Amniotic epithelial cell (primary cell): ENCODE data around the gene PLAAT3.
"Not testable (repeated sequence)": the region's sequence is repeated elsewhere in the genome, so short reads cannot be mapped to it uniquely, and the experiment has no call there.

Experiments
- DNase-seq: peaks from one replicate; pipeline ENCODE4 v3.0.0-alpha.2; 2010; ENCODE audit warnings: low read depth

The PLAAT3 gene

GRCh38 chr11:63567044-63567840 is 47.0 kb downstream of the PLAAT3 start:
- DNase-seq, result peak; percentile 97

DNA sequence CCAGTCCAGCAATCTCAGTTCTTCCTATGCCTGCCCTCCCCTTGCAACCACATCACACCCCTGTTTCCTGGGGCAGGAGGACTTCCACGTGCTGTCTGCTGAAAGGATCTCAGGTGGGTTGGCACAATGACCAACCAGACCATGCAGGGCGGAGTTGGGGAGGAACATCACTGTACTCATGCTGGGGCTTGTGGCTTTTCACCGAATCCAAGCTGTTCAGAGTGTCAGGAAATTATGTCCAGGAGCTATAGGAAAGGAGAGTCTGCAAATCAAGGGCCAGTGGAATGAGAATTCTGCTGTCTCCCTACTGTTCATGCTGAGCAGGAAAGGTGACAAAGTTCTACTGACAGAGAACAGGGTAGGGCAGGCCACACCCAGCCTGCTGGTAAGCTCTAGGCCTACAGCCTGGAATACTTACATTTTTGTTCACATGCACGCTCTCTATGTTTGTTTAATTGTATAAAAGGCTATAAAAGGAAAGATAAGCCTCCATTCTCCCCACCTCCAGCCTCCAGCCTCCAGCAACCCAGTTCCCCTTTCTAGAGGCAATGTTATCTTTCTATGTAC is 49.4 kb downstream of the PLAAT3 start:
- no peak for DNase-seq

- no peak for DNase-seq
Measured at GRCh38 chr11:63564056-63564774, 50.0 kb downstream of the PLAAT3 start.

DNA sequence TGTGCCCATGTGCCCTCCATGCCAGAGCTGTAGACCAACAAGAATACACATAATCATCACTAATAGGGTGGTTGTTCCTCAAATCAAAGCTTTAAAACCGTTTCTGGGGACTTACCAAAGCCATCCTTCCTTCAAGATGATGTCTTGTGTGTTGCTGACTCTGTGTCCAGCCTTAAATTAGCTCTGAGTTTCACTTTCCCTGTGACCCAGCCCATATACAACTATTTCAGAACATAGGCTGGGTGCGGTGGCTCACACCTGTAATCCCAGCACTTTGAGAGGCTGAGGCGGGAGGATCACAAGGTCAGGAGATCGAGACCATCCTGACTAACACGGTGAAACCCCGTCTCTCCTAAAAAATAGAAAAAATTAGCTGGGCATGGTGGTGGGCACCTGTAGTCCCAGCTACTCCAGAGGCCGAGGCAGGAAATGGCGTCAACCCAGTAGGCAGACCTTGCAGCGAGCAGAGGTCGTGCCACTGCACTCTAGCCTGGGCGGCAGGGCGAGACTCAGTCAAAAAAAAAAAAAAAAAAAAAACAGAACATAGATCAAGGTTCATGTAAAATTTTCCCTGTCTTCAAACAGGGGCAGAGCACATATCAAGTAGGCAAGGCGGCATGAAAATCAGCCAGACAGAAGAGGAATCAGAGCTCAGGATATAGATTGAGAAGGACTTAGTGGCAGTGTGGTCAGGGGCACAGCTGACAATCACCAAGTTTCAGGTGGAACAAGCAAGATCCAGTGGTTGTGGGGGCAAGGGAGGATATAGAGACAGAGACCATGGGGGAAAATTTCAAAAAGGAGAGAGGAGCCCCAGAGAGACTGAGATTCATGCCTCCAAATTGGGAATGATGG is 50.8 kb downstream of the PLAAT3 start, which contains the start of gene PLAAT2:
TSS of gene PLAAT2 (minus strand) at position 179 of the 855 bp plus-strand sequence. CDS start at position 124, 55 bp downstream.
- no peak for DNase-seq

DNA sequence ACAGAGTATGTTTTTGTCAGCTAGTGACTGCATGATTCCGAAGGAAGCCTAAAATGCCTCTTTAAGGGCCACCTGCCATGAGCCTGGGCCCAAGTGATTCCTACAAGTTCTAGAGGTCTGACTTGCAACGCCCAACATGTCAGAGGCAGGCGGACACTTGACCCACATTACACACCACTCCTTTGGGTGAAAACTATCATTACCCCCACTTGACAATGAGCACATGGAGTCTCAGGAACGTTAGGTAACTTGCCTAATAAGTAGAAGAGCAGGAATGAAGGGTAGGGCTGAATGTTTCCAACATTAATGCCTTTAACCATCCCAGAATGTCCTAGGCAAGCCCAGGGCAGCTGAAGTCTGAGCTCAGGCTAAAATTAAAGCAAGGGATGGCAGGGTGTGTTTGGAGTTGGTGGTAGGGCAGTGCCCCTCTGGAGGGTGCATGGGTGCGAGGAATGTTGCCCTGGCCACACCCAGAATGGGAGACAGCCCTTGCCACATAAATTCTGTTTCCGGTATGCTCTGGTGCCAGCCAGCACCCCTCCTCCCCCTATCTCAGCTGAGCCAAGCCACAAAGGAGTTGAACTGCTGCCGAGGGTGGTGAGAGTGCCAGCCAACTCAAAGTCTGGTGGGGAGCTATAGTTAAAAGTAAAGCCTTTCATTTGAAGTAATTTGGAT is 53.6 kb downstream of the PLAAT3 start:
- no peak for DNase-seq

GRCh38 chr11:63558459-63559157 is 55.6 kb downstream of the PLAAT3 start:
- no peak for DNase-seq

- DNase-seq, result no peak
Measured at GRCh38 chr11:63557570-63557969, 56.7 kb downstream of the PLAAT3 start.

DNA sequence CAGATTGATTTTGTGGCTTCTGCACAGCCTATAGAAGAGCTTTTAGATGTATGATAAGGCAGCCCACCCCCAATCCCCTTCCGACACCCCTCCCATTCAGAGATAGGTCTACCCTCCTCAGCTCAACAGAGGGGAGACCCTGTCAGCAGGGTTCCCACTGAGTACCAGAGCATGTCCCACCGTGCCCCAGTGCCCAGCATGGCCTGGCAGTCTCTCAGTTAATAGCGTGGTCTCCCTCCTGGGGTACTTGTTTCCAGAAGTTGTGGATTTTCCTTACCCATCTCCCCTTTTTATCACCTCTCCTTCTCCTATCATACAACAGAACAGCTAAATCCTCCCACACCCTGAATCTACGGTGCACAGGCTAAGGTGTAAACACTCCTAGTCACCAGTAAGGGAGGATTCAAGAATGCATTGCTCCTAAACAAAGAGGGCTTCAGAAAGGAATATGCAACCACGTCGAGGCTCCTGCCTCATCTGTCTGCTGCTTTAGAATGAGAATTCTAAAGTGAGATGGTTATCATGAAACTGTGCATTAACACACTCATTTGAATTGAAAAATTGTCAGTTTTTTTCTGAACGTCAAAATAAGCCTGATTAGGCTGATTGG is 57.7 kb downstream of the PLAAT3 start:
- DNase-seq, result no peak

GRCh38 chr11:63554877-63555223 is 59.4 kb downstream of the PLAAT3 start:
- no peak for DNase-seq

DNA sequence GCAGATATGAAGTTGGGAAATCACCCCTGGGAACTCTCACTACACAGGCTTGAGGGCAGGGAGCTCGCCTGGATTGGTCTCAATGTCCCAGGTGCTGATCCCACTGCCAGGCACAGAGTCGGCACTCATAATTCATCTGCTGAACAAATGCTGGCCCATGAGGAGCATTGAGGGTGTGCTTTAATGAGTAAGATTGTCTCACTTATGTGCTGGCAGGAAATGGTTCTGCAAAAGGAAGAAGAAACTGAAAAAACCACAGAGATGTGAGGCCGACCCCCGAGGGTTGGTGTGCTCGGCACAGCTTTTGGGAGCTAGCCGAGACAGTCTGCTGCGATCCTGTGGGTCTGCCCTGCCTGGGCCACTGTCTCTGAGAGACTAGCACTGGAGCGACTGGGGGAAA is 60.5 kb downstream of the PLAAT3 start:
- peak; percentile 65 for DNase-seq

GRCh38 chr11:63552921-63553320 is 61.3 kb downstream of the PLAAT3 start:
- DNase-seq, result no peak

DNA sequence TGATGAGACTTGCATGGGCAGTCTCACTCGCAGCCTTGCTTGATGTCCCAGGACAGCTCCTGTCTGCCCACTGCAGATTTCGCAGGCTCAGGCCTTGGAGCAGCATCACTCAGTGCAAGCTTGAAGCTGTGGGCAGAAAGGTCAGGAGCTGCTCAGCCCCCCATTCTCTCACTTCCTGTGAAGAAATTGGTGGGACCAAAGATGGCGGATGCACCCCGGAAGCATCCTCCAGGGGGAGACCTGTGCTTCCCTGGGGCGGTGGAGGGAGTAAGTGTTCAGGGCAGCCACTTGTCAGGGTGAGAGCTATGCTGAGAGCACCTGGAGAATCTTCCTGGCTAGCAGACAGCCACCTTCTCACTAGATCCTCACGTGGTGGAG is 62.4 kb downstream of the PLAAT3 start:
- DNase-seq, result no peak

DNA sequence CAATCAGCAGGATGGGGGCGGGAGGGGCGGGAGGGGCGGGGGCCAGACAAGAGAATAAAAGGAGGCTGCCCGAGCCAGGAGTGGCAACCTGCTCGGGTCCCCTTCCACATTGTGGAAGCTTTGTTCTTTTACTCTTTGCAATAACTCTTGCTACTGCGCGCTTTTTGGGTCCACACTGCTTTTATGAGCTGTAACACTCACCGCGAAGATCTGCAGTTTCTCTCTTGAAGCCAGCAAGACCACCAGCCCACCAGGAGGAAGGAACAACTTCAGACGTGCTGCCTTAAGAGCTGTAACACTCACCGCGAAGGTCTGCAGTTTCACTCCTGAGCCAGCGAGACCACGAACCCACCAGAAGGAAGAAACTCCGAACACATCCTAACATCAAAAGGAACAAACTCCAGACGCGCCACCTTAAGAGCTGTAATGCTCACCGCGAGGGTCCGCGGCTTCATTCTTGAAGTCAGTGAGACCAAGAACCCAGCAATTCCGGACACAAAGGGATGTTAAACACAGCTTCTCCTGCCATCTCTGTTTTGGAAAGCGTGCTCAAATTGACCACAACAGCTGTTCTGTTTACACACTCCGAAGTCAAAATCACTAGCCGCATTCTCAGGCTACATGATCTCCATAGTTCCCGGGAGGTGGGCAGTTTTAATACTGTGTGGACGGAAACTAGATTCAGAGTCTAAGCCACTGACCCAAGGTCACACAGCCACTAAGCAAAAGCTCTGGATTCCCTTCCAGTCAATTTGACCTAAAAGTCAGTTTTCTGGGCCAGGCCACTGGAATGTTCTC is 62.9 kb downstream of the PLAAT3 start:
- no peak for DNase-seq

- DNase-seq, result not testable (repeated sequence)
Measured at GRCh38 chr11:63550156-63550700, 64.0 kb downstream of the PLAAT3 start.

- DNase-seq, result no peak
Measured at GRCh38 chr11:63549411-63549810, 64.8 kb downstream of the PLAAT3 start.

- DNase-seq, result peak; percentile 83
Measured at GRCh38 chr11:63548178-63548577, 66.1 kb downstream of the PLAAT3 start.

DNA sequence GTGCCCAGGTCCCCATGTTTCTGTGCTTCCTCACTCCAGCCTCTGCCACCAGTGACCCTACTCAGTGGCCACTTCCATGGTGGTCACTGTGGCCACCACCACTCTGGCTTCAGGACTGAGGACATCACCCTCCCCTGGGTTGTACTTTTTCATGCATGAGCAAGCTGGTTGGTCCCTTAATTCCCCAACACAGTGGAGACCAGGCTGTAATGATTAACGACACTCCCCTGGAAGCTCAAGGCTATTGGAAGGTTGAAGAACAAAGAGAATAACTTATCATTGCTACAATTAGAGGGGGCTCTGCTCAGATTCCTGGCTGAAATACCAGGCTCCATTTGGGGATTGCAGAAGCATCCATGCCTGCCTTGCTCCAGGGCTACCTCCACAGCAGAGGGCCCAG is 67.2 kb downstream of the PLAAT3 start:
- no peak for DNase-seq

- no peak for DNase-seq
Measured at GRCh38 chr11:63543711-63544110, 70.5 kb downstream of the PLAAT3 start.

- DNase-seq, result peak; percentile 82
Measured at GRCh38 chr11:63542506-63542905, 71.7 kb downstream of the PLAAT3 start.
